HG03097 (cell line): ENCODE results near the gene LRRC45.

ENCODE experiments used
- ATAC-seq: cut with Tn5 transposase; IDR thresholded peaks from one replicate; pipeline ENCODE4 v1.9.1; 2021; ENCODE audit not compliant: unreplicated experiment, low FRiP score

Gene LRRC45

GRCh38 chr17:82060001-82060380, 36.9 kb downstream of the LRRC45 start:
- no peak for ATAC-seq

GRCh38 chr17:82060614-82061013, 37.5 kb downstream of the LRRC45 start:
- ATAC-seq: no peak

GRCh38 chr17:82061047-82061925, 38.2 kb downstream of the LRRC45 start:
- no peak for ATAC-seq

- no peak for ATAC-seq
Observed at GRCh38 chr17:82062076-82062983, 39.2 kb downstream of the LRRC45 start.

GRCh38 chr17:82062984-82063368, 39.9 kb downstream of the LRRC45 start:
- ATAC-seq: no peak

GRCh38 chr17:82063424-82064415, 40.6 kb downstream of the LRRC45 start:
- ATAC-seq: no peak

GRCh38 chr17:82064433-82065192, 41.5 kb downstream of the LRRC45 start:
- ATAC-seq: no peak

- ATAC-seq: peak; percentile 18
Observed at GRCh38 chr17:82065193-82065637, 42.1 kb downstream of the LRRC45 start.

- peak; percentile 69 for ATAC-seq
Observed at GRCh38 chr17:82065638-82066303, 42.7 kb downstream of the LRRC45 start, which contains the start of gene DUS1L. DUS1L (minus strand) TSS chr17:82065804; CDS start chr17:82065059, 745 bp downstream.

GRCh38 chr17:82070611-82071010, 47.5 kb downstream of the LRRC45 start:
- ATAC-seq: no peak

- ATAC-seq: no peak
Observed at GRCh38 chr17:82072827-82073226, 49.7 kb downstream of the LRRC45 start.

GRCh38 chr17:82073446-82073845, 50.3 kb downstream of the LRRC45 start:
- ATAC-seq: no peak

GRCh38 chr17:82076018-82076784, 53.1 kb downstream of the LRRC45 start:
- no peak for ATAC-seq

- no peak for ATAC-seq
Observed at GRCh38 chr17:82076785-82077591, 53.9 kb downstream of the LRRC45 start.

GRCh38 chr17:82077617-82078358, 54.7 kb downstream of the LRRC45 start:
- no peak for ATAC-seq

GRCh38 chr17:82078433-82078832, 55.3 kb downstream of the LRRC45 start:
- no peak for ATAC-seq
